CD4-positive, alpha-beta T cell treated with Interleukin-17A for 4 hours (primary cell): ENCODE results near the gene PPIL3.

Source experiments
- DNase-seq: peaks from one replicate; pipeline ENCODE4 v3.0.0-alpha.2; 2020; ENCODE audit warnings: mixed read lengths

Gene PPIL3

GRCh38 chr2:200860092-200860795 lies 28.6 kb downstream of the PPIL3 start:
- peak; percentile 23 for DNase-seq

DNA sequence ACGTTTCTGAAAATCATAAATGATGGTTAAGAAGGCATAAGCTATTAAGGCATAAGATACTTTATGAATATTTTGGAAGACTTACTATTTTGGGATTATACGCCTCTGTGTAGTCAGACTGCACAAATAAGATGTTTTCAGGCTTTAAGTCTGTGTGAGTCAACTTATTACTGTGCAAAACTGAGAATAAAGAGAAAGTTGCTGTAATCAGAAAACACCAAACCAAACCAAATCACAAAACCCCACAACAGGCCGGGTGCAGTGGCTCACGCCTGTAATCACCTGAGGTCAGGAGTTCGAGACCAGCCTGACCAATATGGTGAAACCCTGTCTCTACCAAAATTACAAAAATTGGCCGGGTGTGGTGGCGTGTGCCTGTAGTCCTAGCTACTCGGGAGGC lies 32.1 kb downstream of the PPIL3 start:
- DNase-seq: no peak

DNA sequence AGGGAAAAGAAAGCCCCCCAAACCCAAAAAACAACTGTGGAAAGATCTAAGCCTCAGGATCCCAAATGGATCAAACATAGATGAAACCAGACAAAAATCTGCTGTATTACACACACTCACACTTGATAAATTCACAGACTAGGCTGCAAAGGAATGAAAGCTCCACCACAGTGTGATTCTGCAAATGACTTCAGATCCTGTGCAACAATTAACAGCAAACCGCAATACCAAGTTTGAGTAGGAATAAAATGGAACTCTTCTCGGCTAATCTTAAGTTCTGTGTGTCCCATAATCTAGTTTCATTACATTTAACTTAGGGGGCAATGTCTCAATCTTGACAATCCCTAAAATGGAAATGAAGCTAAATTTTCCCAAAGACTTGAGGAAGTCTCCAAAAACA lies 36.3 kb downstream of the PPIL3 start:
- no peak for DNase-seq

DNA sequence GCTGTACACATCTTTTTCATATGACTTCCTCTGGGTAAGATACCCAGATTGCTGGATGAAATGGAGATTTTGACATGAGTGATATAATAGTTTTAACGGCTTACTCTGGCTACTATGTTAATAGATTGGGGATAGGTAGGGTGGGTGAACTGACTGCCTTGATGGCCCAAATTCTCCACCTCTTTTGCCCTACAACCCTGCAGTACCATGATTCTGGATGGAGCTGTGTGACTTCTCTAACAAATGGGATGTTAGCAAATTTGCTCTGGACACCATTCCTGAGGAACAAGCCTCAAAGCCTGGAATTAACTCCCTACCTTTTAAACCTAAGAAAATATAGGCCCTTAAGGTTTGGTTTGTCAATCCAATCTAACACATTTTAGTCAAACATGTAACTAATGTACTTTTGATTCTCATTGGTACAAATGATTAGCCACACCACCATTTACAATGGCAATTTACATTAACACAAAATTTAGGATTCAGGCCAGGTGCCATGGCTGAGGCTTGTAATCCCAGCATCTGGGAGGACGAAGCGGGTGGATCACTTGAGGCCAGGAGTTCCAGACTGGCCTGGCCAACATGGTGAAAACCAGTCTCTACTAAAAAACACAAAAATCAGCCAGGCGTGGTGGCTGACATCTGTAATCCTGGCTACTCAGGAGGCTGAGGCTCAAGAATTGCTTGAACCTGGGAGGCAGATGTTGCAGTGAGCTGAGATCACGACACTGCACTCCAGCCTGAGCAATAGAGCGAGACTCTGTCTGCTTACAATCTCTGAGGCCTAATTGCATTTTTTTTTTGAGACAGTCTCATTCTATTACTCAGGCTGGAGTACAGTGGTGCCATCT lies 37.3 kb downstream of the PPIL3 start:
- no peak for DNase-seq

GRCh38 chr2:200850512-200851256 lies 38.2 kb downstream of the PPIL3 start:
- DNase-seq: no peak

- DNase-seq: no peak
These were observed 40.9 kb downstream of the PPIL3 start for GRCh38 chr2:200847939-200848338.

DNA sequence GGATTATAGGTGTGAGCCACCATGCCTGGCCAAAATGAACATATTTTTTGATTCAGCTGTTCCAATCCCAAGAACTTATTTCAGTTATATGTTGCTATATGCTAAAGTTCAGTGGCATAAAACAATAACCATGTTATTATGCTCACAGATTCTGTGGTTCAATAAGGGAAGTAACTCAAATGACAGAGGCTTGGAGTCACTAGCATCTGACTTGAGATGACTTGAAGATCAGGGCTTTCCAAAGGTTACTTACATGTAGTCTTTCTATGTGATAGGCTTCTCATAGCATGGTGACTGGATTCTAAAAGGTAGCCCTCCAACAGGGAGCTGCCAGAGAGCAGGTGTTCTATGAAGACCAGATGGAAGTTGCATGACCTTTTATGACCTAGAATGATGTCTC lies 41.6 kb downstream of the PPIL3 start:
- DNase-seq: no peak

DNA sequence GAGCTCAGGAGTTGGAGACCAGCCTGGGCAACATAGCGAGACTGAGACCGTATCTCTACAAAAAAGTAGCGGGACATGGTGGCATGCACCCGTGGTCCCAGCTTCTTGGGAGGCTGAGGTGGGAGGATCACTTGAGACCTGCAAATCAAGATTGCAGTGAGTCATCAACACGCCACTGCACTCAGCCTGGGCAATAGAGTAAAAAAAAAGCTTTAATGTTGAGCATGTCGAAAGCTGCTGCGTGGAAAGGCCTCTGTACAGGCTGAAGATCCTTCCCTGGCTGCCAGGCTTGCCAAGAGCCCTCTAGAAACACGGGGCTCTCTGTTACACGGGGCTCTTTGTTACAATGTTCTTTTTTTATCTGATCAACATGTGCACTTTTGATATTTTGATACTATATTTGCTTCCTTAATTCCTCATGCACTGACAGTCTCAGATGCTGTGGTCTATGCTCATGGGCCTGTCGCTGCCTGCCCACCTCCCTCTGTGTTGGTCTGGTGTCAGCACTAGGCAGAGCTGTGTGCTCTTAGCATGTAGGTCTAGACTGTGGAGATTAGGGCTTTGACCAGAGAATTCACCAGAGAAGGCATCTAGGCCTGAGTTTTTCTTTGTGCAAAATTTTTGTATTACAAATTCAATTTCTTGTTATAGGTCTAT lies 43.1 kb downstream of the PPIL3 start:
- no peak for DNase-seq

GRCh38 chr2:200845194-200845593 lies 43.7 kb downstream of the PPIL3 start:
- no peak for DNase-seq

- DNase-seq: no peak
These were observed 44.6 kb downstream of the PPIL3 start for GRCh38 chr2:200843993-200844948.

DNA sequence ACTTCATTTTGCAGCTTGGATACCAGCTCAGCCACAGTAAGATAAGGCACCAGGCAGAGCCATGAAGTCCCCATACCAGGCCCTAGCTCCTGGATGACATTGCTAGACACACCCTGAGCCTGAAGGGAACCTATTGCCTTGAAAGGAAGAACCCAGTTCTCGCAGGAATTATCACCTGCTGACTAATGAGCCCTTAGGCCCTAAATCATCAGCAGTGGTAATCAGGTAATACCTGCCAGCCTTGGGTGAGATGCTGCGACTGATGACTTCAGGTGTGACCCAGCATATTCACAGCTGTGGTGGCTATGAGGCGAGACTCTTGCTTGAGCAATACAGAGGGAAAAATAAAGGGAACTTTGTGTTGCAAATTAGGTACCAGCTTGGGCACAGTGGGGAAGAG lies 49.4 kb downstream of the PPIL3 start:
- no peak for DNase-seq

DNA sequence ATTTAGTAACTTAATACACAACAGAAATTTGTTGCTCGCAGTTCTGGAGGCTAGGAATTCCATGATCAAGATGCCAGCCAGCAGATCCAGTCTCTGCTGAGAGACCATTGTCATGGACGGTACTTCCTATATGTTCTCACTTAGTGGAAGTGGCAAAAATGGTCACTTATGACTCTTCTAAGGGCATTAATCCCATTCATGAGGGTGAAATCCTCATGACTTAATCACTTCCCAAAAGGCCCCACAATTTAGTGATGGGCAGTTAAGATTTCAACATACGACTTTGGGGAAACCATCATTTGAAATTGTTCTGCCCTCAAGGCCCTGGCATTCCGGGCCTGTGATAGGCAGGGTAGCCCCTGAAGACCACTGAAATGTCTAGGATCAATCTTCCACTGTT lies 54.2 kb downstream of the PPIL3 start:
- no peak for DNase-seq

DNA sequence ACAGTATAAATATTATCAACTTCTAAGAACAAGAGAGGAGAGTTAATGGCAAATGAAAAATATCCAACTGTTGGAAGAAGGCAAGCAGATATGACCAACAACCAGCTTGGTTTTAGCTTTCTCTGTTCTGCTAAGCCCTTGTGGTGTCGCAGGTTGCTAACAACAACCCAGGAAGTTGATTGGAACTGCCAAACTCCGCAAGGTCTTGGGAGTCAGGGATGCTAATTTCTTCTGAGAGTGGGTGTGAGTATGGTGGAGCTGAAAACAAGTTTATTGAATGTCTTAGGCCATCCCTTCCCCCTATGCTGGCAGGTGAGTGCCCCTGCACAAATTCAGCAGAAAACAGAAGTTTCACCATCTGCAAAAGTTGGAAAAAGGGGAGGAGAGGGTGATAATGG lies 59.6 kb downstream of the PPIL3 start:
- DNase-seq: no peak

DNA sequence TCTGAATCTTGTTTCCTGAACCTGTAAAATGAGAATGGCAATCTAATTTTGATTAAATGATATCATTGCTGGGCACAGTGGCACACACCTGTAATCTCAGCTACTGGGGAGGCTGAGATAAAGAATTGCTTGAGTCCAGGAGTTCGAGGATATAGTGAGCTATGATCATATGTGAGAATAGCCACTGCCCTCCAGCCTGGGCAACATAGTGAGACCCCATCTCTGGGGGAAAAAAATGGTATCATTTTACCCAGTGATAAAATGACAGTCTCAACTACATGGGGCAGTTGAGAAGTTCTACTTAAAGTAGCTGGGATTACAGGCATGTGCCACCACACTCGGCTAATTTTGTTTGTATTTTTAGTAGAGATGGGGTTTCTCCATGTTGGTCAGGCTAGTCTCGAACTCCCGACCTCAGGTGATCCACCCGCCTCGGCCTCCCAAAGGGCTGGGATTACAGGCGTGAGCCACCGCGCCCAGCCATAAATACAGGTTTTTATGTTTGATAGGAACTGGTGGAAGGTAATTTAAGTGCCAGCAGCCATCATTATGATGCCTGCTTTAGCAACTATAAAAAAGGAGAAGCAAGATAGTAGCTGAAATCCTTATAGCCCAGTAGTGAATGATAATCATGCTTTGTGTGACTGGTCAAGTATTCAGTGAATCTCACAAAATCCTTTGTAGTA lies 60.2 kb downstream of the PPIL3 start:
- no peak for DNase-seq

DNA sequence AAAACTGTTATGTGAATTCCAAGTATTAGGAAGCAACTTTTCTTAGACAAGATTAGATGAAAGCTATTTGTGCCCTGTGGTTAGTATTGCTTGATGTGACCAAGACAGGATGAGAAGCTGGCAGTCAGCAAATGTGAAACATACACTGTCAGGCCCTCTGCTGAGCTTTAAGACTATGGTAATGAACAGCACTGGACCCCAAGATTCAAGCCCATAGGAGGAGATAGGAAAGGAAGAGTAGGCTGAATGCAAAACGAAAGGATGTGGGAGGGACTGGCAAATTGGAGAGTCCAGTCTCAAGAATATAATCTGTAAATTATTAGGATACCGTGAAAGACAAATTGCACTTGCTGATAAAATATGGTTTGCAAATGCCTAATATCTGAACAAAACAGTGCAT lies 60.8 kb downstream of the PPIL3 start:
- DNase-seq: no peak

DNA sequence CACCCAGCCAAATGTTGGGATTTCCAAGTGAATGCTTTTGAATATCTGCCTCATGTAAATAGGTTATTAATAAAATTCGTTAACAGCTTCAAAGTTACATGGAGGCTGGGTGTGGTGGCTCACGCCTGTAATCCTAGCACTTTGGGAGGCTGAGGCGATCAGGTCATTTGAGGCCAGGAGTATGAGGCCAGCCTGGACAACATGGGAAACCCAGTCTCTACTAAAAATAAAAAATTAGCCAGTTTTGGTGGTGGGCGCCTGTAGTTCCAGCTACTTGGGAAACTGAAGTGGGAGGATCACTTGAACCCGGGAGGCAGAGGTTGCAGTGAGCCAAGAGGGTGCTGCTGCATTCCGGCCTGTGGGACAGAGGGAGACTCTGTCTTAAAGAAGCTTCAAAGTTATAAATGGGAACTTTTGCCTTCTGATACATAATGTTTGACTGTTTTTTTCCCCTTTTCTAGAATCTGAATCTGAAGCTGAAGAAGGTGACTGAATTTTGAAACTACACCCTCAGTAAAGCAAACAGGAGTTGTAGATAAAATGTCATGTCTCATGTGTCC lies 67.1 kb downstream of the PPIL3 start:
- no peak for DNase-seq
